A673 (cell line): Measurements from ENCODE around the gene IL18. TPM values are rescaled to one million over a fixed set of nuclear protein-coding genes. Genes with fewer than 3 reads are reported as not detected.
"Not testable (repeated sequence)": the region's sequence is repeated elsewhere in the genome, so short reads cannot be mapped to it uniquely, and the experiment has no call there.

Source experiments
- BruUV-seq: library from RNA; stranded (reverse); fragments of 400-500 nt; replicated peaks from 2 replicates; lab custom pipeline; 2021; lab: Mats Ljungman, UMichigan
- CTCF ChIA-PET: fragments of 300-600 bp; sonication (Branson Sonifier 250); formaldehyde crosslinking; loops from one replicate; lab custom pipeline; 2022; ENCODE audit warnings: antibody characterized with exemption; lab: Charles Lee
- POLR2A ChIA-PET: fragments of 300-600 bp; sonication (Branson Sonifier 250); formaldehyde crosslinking; loops from one replicate; lab custom pipeline; 2022; ENCODE audit warnings: antibody characterized with exemption; ENCODE audit not compliant: low non-redundant PET; lab: Charles Lee
- DNase-seq: peaks from one replicate; pipeline ENCODE4 v3.0.0-alpha.2; 2015; ENCODE audit warnings: low spot score
- H3K27ac ChIP-seq: fragments of 200-600 bp; sonication (generic); 2 replicates; pipeline ENCODE4 v1.5.1; 2016; ENCODE audit warnings: mixed run types, low read depth, mild to moderate bottlenecking, mixed read lengths, antibody characterized with exemption, low read length; ENCODE audit not compliant: poor library complexity, severe bottlenecking
- H3K27me3 ChIP-seq: fragments of 200-600 bp; sonication (generic); replicated peaks from 2 replicates; pipeline ENCODE4 v1.6.1; 2017; ENCODE audit warnings: mixed run types, low read depth, mild to moderate bottlenecking, mixed read lengths, antibody characterized with exemption, low read length; ENCODE audit not compliant: insufficient read depth, poor library complexity
- H3K36me3 ChIP-seq: fragments of 200-600 bp; sonication (generic); 2 replicates; pipeline ENCODE4 v1.6.1; 2016; ENCODE audit warnings: mixed run types, mild to moderate bottlenecking, mixed read lengths, antibody characterized with exemption, low read length; ENCODE audit not compliant: insufficient read depth, poor library complexity, severe bottlenecking
- H3K4me1 ChIP-seq: fragments of 200-600 bp; sonication (generic); 2 replicates; pipeline ENCODE4 v1.6.1; 2017; ENCODE audit warnings: mixed run types, mild to moderate bottlenecking, mixed read lengths, antibody characterized with exemption, low read length; ENCODE audit not compliant: insufficient read depth, poor library complexity, severe bottlenecking
- H3K4me3 ChIP-seq: fragments of 200-600 bp; sonication (generic); 2 replicates; pipeline ENCODE4 v1.5.1; 2016; ENCODE audit warnings: low read depth, mixed run types, mild to moderate bottlenecking, mixed read lengths, low read length; ENCODE audit not compliant: poor library complexity, severe bottlenecking
- H3K9me3 ChIP-seq: fragments of 200-600 bp; sonication (generic); 2 replicates; pipeline ENCODE4 v1.6.1; 2016; ENCODE audit warnings: mixed run types, low read depth, mild to moderate bottlenecking, mixed read lengths, antibody characterized with exemption, low read length; ENCODE audit not compliant: poor library complexity, severe bottlenecking
- CTCF ChIP-seq: fragments of 300-800, 200-600 bp; sonication (generic); conservative IDR thresholded peaks from 2 replicates; pipeline ENCODE4 v1.5.1; 2017; ENCODE audit warnings: low read depth, mild to moderate bottlenecking, antibody characterized with exemption, low read length, moderate library complexity, mixed read lengths
- EZH2 ChIP-seq: fragments of 200-600 bp; sonication (generic); IDR thresholded peaks from 2 replicates; pipeline ENCODE4 v1.6.1; 2017; ENCODE audit warnings: borderline replicate concordance, low read depth, mild to moderate bottlenecking, mixed read lengths, antibody characterized with exemption, low read length; ENCODE audit not compliant: poor library complexity, severe bottlenecking
- intact Hi-C: fragments of 100-400 bp; cut with micrococcal nuclease; formaldehyde crosslinking; loops from one replicate; pipeline ENCODE4 v1.10.0; 2022; ENCODE audit not compliant: unreplicated experiment
- total RNA-seq: library from RNA; stranded (reverse); gene quantifications from 2 replicates; pipeline ENCODE4 v1.2.3, GENCODE V29; 2021

IL18 gene
- total RNA-seq, 1 experiment from 2014 or later: not detected

GRCh38 chr11:112162761-112163546 is 940 bp downstream of the IL18 start:
- ChIA-PET CTCF (no interaction called here), POLR2A (no interaction called here)
- no peak for DNase-seq
- Histone ChIP-seq H3K27me3 (no peaks in the 10 kb centered on the region), H3K4me1 (peaks cover 7% of the 10 kb centered on the region), H3K4me3 (no peak overlapping the region), H3K27ac (no peak overlapping the region), H3K9me3 (no peaks in the 10 kb centered on the region), H3K36me3 (no peaks in the 10 kb centered on the region)
- BruUV-seq: no TSS peak
- intact Hi-C loops: no loop called here
- TF ChIP-seq EZH2: no peak
- TF ChIP-seq CTCF: no peak

- H3K4me1 ChIP-seq, CTCF ChIA-PET, H3K27ac ChIP-seq, H3K36me3 ChIP-seq, intact Hi-C loops, DNase-seq, H3K27me3 ChIP-seq, H3K9me3 ChIP-seq, BruUV-seq, POLR2A ChIA-PET, H3K4me3 ChIP-seq: not testable (repeated sequence)
Observed at GRCh38 chr11:112162200-112162599, 1.7 kb downstream of the IL18 start.

GRCh38 chr11:112161012-112161411 is 2.9 kb downstream of the IL18 start:
- POLR2A ChIA-PET: no interaction called here
- no peaks in the 10 kb centered on the region for H3K9me3 ChIP-seq
- no peaks in the 10 kb centered on the region for H3K27me3 ChIP-seq
- H3K4me1 ChIP-seq: peaks cover 7% of the 10 kb centered on the region
- no TSS peak for BruUV-seq
- no peak overlapping the region for H3K4me3 ChIP-seq
- TF ChIP-seq CTCF: no peak
- no peak for TF ChIP-seq EZH2
- CTCF ChIA-PET: interaction anchor here (0.5 kb wide), 1 partner anchor 42 kb away, joined by 6 read pairs; no protein-coding TSS in a partner anchor
- intact Hi-C loops: no loop called here
- DNase-seq: no peak
- no peak overlapping the region for H3K27ac ChIP-seq
- no peaks in the 10 kb centered on the region for H3K36me3 ChIP-seq
